Measurements from ENCODE around the gene NAGPA.

- TF ChIP-seq POLR2AphosphoS5 (IDR thresholded peaks at IDR 0.05; ENCODE audit: low read depth, low read length) (no peak), TAF1 (IDR thresholded peaks at IDR 0.05; ENCODE audit: borderline replicate concordance, insufficient read depth, low read length) (no peak), REST (IDR thresholded peaks at IDR 0.05; ENCODE audit: insufficient read depth in 1 of 2, low read depth in 2 of 2, low read length in 2 of 2) (peak in 1 of 2 experiments; percentile 79; a peak in 2 of 4 replicates)
Measured at GRCh38 chr16:5042574-5043171, 8.9 kb upstream of the NAGPA start.
